SU-DHL-6 (cell line): ENCODE data around the gene PRKCZ.

Experiments used
- H2AFZ ChIP-seq: fragments of 200-600 bp; sonication (generic); 2 replicates; pipeline ENCODE4 v1.6.1; 2014; ENCODE audit warnings: low read depth, mild to moderate bottlenecking, moderate library complexity, mixed read lengths, antibody characterized with exemption, low read length; ENCODE audit not compliant: severe bottlenecking
- H3F3A ChIP-seq: fragments of 200-600 bp; shearing (Covaris generic); 2 replicates; pipeline ENCODE4 v1.6.0; 2016; ENCODE audit warnings: antibody characterized with exemption, mild to moderate bottlenecking; ENCODE audit not compliant: insufficient read depth
- H3K27ac ChIP-seq: fragments of 200-600 bp; sonication (generic); 2 replicates; pipeline ENCODE4 v1.5.1; 2016; ENCODE audit warnings: low read depth, mild to moderate bottlenecking, low read length, moderate library complexity, mixed read lengths
- H3K27me3 ChIP-seq: fragments of 200-600 bp; sonication (generic), shearing (Covaris generic); 2 replicates; pipeline ENCODE4 v1.6.0; 2014; ENCODE audit warnings: mild to moderate bottlenecking, low read length
- H3K36me3 ChIP-seq: fragments of 200-600 bp; sonication (generic); 2 replicates; pipeline ENCODE4 v1.6.1; 2014; ENCODE audit warnings: mild to moderate bottlenecking, low read length, mixed read lengths
- H3K4me2 ChIP-seq: fragments of 300-600, 200-600 bp; shearing (Covaris generic), sonication (generic); 2 replicates; pipeline ENCODE4 v1.6.0; 2014; ENCODE audit warnings: low read length, low read depth, mild to moderate bottlenecking; ENCODE audit not compliant: poor library complexity, severe bottlenecking
- H3K4me3 ChIP-seq: fragments of 200-600 bp; sonication (generic); 2 replicates; pipeline ENCODE4 v1.5.1; 2014; ENCODE audit warnings: antibody characterized with exemption, low read length, mild to moderate bottlenecking, mixed read lengths; ENCODE audit not compliant: insufficient read depth, poor library complexity, severe bottlenecking
- H3K79me2 ChIP-seq: fragments of 200-600 bp; sonication (generic); 2 replicates; pipeline ENCODE4 v1.6.1; 2014; ENCODE audit warnings: mild to moderate bottlenecking, low read length, moderate library complexity; ENCODE audit not compliant: insufficient read depth
- H3K9ac ChIP-seq: fragments of 200-600 bp; sonication (generic); 2 replicates; pipeline ENCODE4 v1.7.0; 2014; ENCODE audit warnings: mild to moderate bottlenecking, low read length
- H3K9me2 ChIP-seq: fragments of 200-600 bp; sonication (generic); replicated peaks from 2 replicates; pipeline ENCODE4 v1.6.1; 2014; ENCODE audit warnings: low read length; ENCODE audit not compliant: insufficient read depth
- H3K9me3 ChIP-seq: fragments of 200-600 bp; sonication (generic); 2 replicates; pipeline ENCODE4 v1.6.1; 2014; ENCODE audit warnings: low read length, mixed read lengths; ENCODE audit not compliant: insufficient read depth
- H4K20me1 ChIP-seq: fragments of 200-600 bp; sonication (generic); 2 replicates; pipeline ENCODE4 v1.6.1; 2014; ENCODE audit warnings: low read depth, mild to moderate bottlenecking, antibody characterized with exemption, low read length, moderate library complexity, mixed read lengths
- EZH2phosphoT487 ChIP-seq: fragments of 200-600 bp; sonication (generic), shearing (Covaris generic); conservative IDR thresholded peaks from 2 replicates; pipeline ENCODE4 v1.6.1; 2018; ENCODE audit warnings: mild to moderate bottlenecking, antibody characterized with exemption, low read length, moderate library complexity, mixed read lengths
- TF ChIP-seq, protein P1 (sequence below): fragments of 200-600 bp; sonication (generic); IDR thresholded peaks from one replicate; pipeline ENCODE4 v1.5.1; 2017; ENCODE audit warnings: antibody characterized with exemption, mild to moderate bottlenecking, low read length, moderate library complexity; ENCODE audit not compliant: insufficient read depth, poor library complexity, severe bottlenecking

PRKCZ gene

DNA sequence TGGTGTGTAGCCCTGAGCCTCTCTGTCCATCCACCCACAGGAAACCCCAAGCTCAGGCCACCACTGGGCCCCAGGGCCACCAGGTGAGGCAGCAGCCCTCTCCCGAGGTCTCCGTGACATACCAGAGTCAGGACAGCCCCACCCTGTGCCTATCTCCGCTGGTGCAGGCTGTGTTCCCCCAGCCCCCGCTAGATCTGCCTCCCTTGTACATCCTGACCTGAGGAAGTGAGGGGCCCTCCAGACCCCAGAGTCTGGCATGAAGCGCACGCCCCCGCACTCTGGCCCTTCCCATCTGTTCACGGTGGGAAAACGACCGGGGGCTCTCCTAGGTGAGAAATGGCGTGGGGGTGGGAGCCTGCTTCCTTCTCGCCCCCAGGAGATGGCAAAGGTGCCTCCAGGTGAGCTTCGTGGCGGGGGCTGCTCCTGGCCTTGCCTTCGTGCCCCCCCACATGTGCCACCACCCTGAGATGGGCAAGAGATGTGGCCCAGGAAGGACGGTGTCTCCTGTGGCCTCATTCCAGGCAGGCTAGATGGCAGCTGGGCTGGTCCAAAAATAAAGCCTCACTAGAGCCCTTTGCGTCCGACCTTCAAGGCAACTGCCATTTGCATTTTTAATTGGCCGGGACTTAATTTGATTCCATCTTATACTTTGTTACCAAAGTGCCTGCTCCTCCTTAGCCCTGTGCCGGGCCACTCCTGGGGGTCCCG lies 28.0 kb upstream of the PRKCZ start:
- Histone ChIP-seq H3K4me2 (no peak overlapping the region), H3K27me3 (no peaks in the 10 kb centered on the region)
- TF ChIP-seq EZH2phosphoT487: no peak
- TF ChIP-seq, protein P1, sequence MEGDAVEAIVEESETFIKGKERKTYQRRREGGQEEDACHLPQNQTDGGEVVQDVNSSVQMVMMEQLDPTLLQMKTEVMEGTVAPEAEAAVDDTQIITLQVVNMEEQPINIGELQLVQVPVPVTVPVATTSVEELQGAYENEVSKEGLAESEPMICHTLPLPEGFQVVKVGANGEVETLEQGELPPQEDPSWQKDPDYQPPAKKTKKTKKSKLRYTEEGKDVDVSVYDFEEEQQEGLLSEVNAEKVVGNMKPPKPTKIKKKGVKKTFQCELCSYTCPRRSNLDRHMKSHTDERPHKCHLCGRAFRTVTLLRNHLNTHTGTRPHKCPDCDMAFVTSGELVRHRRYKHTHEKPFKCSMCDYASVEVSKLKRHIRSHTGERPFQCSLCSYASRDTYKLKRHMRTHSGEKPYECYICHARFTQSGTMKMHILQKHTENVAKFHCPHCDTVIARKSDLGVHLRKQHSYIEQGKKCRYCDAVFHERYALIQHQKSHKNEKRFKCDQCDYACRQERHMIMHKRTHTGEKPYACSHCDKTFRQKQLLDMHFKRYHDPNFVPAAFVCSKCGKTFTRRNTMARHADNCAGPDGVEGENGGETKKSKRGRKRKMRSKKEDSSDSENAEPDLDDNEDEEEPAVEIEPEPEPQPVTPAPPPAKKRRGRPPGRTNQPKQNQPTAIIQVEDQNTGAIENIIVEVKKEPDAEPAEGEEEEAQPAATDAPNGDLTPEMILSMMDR: no peak

GRCh38 chr1:2023187-2023586 lies 27.0 kb upstream of the PRKCZ start:
- TF ChIP-seq, protein P1: no peak
- TF ChIP-seq EZH2phosphoT487: no peak
- Histone ChIP-seq H3K4me2 (no peak overlapping the region), H3K27ac (no peak overlapping the region), H3K4me3 (no peak overlapping the region), H3F3A (no peaks in the 10 kb centered on the region), H4K20me1 (no peaks in the 10 kb centered on the region), H3K79me2 (no peaks in the 10 kb centered on the region), H3K27me3 (no peaks in the 10 kb centered on the region), H3K36me3 (no peaks in the 10 kb centered on the region), H3K9me3 (no peaks in the 10 kb centered on the region), H3K9me2 (no peaks in the 10 kb centered on the region), H2AFZ (no peak overlapping the region), H3K9ac (no peak overlapping the region)

More for the DNA sequence above, 28.0 kb upstream of the PRKCZ start:
- Histone ChIP-seq H2AFZ (no peak overlapping the region), H3F3A (no peaks in the 10 kb centered on the region), H4K20me1 (no peaks in the 10 kb centered on the region), H3K4me3 (no peak overlapping the region), H3K36me3 (no peaks in the 10 kb centered on the region), H3K9ac (no peak overlapping the region), H3K27ac (no peak overlapping the region), H3K9me2 (no peaks in the 10 kb centered on the region), H3K79me2 (no peaks in the 10 kb centered on the region), H3K9me3 (no peaks in the 10 kb centered on the region)

GRCh38 chr1:2024451-2024850 lies 25.8 kb upstream of the PRKCZ start:
- H3K27me3 ChIP-seq: no peaks in the 10 kb centered on the region
- H4K20me1 ChIP-seq: no peaks in the 10 kb centered on the region
- no peak overlapping the region for H3K27ac ChIP-seq
- no peaks in the 10 kb centered on the region for H3K9me2 ChIP-seq
- TF ChIP-seq, protein P1: no peak
- no peak for TF ChIP-seq EZH2phosphoT487
- no peak overlapping the region for H3K4me3 ChIP-seq
- no peak overlapping the region for H2AFZ ChIP-seq
- no peaks in the 10 kb centered on the region for H3K79me2 ChIP-seq
- no peaks in the 10 kb centered on the region for H3K9me3 ChIP-seq
- no peak overlapping the region for H3K4me2 ChIP-seq
- no peaks in the 10 kb centered on the region for H3F3A ChIP-seq
- no peaks in the 10 kb centered on the region for H3K36me3 ChIP-seq
- H3K9ac ChIP-seq: no peak overlapping the region
